ENCODE data around the gene PLEKHB1. TPM values are rescaled to one million over a fixed set of nuclear protein-coding genes. Genes with fewer than 3 reads are reported as not detected.
"Not testable (repeated sequence)": the region's sequence is repeated elsewhere in the genome, so short reads cannot be mapped to it uniquely, and the experiment has no call there.

Gene PLEKHB1
- total RNA-seq, 1 donor from 2014 or later: 5.6 TPM

DNA sequence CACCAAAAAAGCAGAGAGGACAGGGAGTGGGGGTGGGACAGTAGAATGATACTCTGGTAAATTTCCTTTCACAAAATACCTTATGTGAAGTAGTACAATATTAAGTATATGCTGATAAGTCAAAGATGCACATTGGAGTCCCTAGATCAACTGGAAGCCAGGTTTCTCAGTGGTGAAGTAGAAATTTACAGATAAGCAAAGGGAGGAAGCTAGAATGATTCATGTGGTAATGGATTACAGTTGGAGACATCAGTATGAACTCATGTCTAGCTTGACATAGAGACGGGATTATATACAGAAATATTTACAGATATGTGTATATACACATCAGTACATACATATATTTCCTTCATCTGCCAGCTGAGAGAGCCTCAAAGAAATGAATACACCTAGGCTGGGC is 21.5 kb downstream of the PLEKHB1 start:
- CTCF ChIA-PET: no interaction called here
- Mint-ChIP-seq H3K9me3 (no peaks in the 10 kb centered on the region), H3K27me3 (no peaks in the 10 kb centered on the region), H3K4me3 (no peak overlapping the region), H3K36me3 (ENCODE audit: low read depth) (no peaks in the 10 kb centered on the region), H3K27ac (no peak overlapping the region), H3K4me1 (no peaks in the 10 kb centered on the region)
- TF ChIP-seq, protein P1, sequence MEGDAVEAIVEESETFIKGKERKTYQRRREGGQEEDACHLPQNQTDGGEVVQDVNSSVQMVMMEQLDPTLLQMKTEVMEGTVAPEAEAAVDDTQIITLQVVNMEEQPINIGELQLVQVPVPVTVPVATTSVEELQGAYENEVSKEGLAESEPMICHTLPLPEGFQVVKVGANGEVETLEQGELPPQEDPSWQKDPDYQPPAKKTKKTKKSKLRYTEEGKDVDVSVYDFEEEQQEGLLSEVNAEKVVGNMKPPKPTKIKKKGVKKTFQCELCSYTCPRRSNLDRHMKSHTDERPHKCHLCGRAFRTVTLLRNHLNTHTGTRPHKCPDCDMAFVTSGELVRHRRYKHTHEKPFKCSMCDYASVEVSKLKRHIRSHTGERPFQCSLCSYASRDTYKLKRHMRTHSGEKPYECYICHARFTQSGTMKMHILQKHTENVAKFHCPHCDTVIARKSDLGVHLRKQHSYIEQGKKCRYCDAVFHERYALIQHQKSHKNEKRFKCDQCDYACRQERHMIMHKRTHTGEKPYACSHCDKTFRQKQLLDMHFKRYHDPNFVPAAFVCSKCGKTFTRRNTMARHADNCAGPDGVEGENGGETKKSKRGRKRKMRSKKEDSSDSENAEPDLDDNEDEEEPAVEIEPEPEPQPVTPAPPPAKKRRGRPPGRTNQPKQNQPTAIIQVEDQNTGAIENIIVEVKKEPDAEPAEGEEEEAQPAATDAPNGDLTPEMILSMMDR (IDR thresholded peaks at IDR 0.05): no peak
- ATAC-seq (ENCODE audit: low read depth): no peak
- POLR2A ChIA-PET: no interaction called here
- no peak for DNase-seq
- intact Hi-C loops (cut with micrococcal nuclease): no loop called here

DNA sequence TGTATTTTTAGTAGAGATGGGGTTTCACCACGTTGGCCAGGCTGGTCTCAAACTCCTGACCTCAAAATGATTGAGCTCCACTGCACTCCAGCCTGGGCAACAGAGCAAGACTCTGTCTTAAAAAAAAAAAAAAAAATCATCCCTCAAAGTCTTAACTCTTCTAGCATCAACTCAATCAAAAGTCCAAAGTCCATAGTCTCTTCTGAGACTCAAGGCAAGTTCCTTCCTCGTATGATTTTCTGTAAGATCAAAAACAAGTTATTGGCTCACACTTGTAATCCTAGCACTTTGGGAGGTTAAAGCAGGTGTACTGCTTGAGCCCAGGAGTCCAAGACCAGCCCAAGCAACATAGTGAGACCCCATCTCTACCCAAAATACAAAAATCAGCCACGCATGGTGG is 24.4 kb downstream of the PLEKHB1 start:
- TF ChIP-seq, protein P1 (IDR thresholded peaks at IDR 0.05): no peak
- no peak overlapping the region for H3K27ac Mint-ChIP-seq
- CTCF ChIA-PET: interaction anchor here (0.6 kb wide), 1 partner anchor 123 kb away, joined by 3 read pairs; no protein-coding TSS in a partner anchor
- H3K4me3 Mint-ChIP-seq: no peak overlapping the region
- no peaks in the 10 kb centered on the region for H3K4me1 Mint-ChIP-seq
- H3K9me3 Mint-ChIP-seq: no peaks in the 10 kb centered on the region
- intact Hi-C loops (cut with micrococcal nuclease): no loop called here
- POLR2A ChIA-PET: no interaction called here
- ATAC-seq (ENCODE audit: low read depth): no peak
- peaks cover 6% of the 10 kb centered on the region for H3K36me3 Mint-ChIP-seq (ENCODE audit: low read depth)
- H3K27me3 Mint-ChIP-seq: no peaks in the 10 kb centered on the region
- no peak for DNase-seq

DNA sequence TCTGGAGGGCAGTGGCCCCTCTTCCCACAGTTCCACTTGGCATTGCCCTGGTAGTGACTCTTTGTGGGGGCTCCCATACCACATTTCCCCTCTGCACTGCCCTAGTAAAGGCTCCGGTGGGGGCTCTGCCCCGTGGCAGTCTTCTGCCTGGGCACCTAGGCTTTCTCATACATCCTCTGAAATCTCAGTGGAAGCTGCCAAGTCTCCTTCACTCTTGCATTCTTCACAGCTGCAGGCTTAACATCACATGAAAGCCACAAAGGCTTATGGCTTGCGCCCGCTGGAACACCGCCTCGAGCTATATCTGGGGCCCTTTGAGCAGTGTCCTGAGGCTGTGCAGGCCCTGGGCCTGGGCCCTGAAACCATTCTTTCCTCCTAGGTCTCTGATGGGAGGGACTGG is 25.3 kb downstream of the PLEKHB1 start:
- no peaks in the 10 kb centered on the region for H3K9me3 Mint-ChIP-seq
- DNase-seq (no peak), ATAC-seq (ENCODE audit: low read depth) (no peak)
- H3K4me3 Mint-ChIP-seq: no peak overlapping the region
- peaks cover 8% of the 10 kb centered on the region for H3K36me3 Mint-ChIP-seq (ENCODE audit: low read depth)
- no peaks in the 10 kb centered on the region for H3K27me3 Mint-ChIP-seq
- POLR2A ChIA-PET: interaction anchor here (0.6 kb wide), 1 partner anchor 28 kb away, joined by 5 read pairs; no protein-coding TSS in a partner anchor
- intact Hi-C loops (cut with micrococcal nuclease): no loop called here
- CTCF ChIA-PET: no interaction called here
- TF ChIP-seq, protein P1 (IDR thresholded peaks at IDR 0.05): no peak
- no peaks in the 10 kb centered on the region for H3K4me1 Mint-ChIP-seq
- H3K27ac Mint-ChIP-seq: no peak overlapping the region

DNA sequence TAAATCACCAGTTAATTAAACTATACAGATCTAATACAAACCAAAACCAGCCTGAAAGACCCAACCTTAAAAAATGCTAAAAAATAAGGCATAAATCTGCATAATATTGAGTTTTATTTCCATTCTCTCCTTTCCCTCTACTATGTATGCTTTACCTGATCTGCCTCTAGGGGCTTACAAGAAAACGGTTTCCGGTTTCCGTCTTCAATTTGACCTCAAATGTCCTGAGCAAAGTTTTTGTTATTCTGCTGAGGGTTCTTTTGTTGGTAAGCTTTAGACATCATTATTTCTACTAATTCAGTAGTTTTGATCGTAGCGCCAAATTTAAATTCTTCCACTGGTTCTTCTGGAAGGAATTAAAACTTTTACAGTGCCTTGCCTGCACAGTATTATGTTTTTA is 30.2 kb downstream of the PLEKHB1 start:
- H3K27me3 Mint-ChIP-seq; H3K9me3 Mint-ChIP-seq; POLR2A ChIA-PET; intact Hi-C loops (cut with micrococcal nuclease); H3K4me1 Mint-ChIP-seq; ATAC-seq (ENCODE audit: low read depth); DNase-seq; H3K27ac Mint-ChIP-seq; H3K4me3 Mint-ChIP-seq: not testable (repeated sequence)
- CTCF ChIA-PET: interaction anchor here (0.7 kb wide), 1 partner anchor 16 kb away, joined by 4 read pairs; no protein-coding TSS in a partner anchor
- H3K36me3 Mint-ChIP-seq (ENCODE audit: low read depth): peaks cover 40% of the 10 kb centered on the region

DNA sequence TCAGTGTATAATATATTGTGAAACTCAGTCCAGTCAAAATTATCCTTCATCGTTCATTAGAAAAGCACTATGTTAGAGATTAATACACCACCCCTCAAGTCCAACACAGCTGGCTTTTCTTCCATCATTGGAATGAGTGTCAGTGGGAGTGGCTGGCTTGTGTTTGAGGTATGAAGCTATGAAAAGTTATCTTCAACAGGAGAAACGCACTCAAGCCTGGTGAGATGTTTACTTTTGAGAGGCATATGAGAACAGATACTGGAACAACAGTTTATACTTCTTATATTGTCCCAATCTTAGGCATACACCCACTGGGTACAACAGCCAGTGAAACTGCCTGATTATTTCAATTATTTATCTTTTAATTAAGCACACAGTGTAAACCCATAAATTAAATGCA is 34.3 kb downstream of the PLEKHB1 start:
- intact Hi-C loops (cut with micrococcal nuclease): no loop called here
- Mint-ChIP-seq H3K27ac (no peak overlapping the region), H3K4me3 (no peak overlapping the region), H3K4me1 (no peaks in the 10 kb centered on the region), H3K27me3 (no peaks in the 10 kb centered on the region), H3K36me3 (ENCODE audit: low read depth) (peaks cover 46% of the 10 kb centered on the region), H3K9me3 (no peaks in the 10 kb centered on the region)
- ATAC-seq (ENCODE audit: low read depth) (no peak), DNase-seq (no peak)
- ChIA-PET CTCF (interaction anchor here (2.7 kb wide), 1 partner anchor 20 kb away, joined by 7 read pairs; no protein-coding TSS in a partner anchor), POLR2A (no interaction called here)
- TF ChIP-seq, protein P1 (IDR thresholded peaks at IDR 0.05): no peak
